ENCODE data around the gene COL26A1. TPM values are rescaled to one million over a fixed set of nuclear protein-coding genes. Genes with fewer than 3 reads are reported as not detected.

Gene COL26A1
- total RNA-seq, 1 experiment from 2014 or later = 0.20 TPM

DNA sequence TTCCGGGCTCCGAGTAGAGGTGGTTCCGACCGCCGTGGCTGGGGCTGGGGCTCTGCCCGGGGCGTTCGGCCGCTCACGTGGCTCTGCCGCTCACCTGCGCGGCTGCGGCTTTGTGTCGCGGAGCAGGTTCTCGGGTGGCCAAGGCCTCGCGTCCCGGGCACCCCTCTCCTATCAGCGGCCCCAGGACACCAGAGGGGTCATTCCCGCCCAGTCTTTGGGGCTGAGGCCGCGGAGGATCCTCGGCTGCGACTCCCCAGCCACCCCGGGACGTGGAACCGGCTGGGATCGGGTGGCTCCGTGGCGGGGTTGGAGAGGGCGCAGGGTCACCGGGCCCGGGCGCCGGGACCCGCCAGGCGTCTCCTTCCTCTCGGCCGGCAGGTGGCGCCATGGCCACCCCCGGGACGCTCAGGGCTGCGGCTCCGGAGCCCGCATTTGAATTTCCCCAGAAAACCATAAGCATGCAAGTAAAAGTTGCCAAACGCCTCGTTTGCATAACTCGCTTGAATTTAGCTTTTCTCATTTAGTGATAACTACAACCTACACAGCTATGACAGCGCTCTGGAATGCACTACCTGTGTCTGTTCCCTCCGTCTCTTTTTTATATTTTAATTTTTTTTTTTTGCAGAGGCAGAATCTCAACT, 1.2 kb downstream of the COL26A1 start:
- peak; percentile 39 to 73 for DNase-seq
- no peaks in the 10 kb centered on the region for H3K36me3 ChIP-seq (ENCODE audit: low read depth)
- no peaks in the 10 kb centered on the region for H3K9me2 ChIP-seq (ENCODE audit: insufficient read depth)
- TF ChIP-seq EZH2 (IDR thresholded peaks at IDR 0.05; ENCODE audit: low read depth) = no peak
- TF ChIP-seq, protein P1, sequence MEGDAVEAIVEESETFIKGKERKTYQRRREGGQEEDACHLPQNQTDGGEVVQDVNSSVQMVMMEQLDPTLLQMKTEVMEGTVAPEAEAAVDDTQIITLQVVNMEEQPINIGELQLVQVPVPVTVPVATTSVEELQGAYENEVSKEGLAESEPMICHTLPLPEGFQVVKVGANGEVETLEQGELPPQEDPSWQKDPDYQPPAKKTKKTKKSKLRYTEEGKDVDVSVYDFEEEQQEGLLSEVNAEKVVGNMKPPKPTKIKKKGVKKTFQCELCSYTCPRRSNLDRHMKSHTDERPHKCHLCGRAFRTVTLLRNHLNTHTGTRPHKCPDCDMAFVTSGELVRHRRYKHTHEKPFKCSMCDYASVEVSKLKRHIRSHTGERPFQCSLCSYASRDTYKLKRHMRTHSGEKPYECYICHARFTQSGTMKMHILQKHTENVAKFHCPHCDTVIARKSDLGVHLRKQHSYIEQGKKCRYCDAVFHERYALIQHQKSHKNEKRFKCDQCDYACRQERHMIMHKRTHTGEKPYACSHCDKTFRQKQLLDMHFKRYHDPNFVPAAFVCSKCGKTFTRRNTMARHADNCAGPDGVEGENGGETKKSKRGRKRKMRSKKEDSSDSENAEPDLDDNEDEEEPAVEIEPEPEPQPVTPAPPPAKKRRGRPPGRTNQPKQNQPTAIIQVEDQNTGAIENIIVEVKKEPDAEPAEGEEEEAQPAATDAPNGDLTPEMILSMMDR (conservative IDR thresholded peaks at IDR 0.05) = peak; percentile 86
- no peak overlapping the region for H3K27ac ChIP-seq
- CTCF ChIA-PET = interaction anchor here (0.5 to 0.7 kb wide), 3 partner anchors 23 to 51 kb away, joined by 3 to 6 read pairs (median 4); no protein-coding TSS in a partner anchor
- peak overlapping the region; percentile 34; the same call in 1 of the 2 replicates for H3K4me3 ChIP-seq
- H3K4me2 ChIP-seq = peak overlapping the region; percentile 64
- H3K79me2 ChIP-seq (ENCODE audit: low read depth) = no peaks in the 10 kb centered on the region
- H4K20me1 ChIP-seq (ENCODE audit: insufficient read depth) = no peaks in the 10 kb centered on the region
- no peaks in the 10 kb centered on the region; the same call in 1 of the 2 replicates for H3F3A ChIP-seq (ENCODE audit: insufficient read depth, low read depth)
- H3K9me3 ChIP-seq (ENCODE audit: insufficient read depth, low read depth) = no peaks in the 10 kb centered on the region
- no TSS peak for BruUV-seq (replicated peaks)
- intact Hi-C loops (cut with micrococcal nuclease; ENCODE audit: unreplicated experiment) = loop anchor here (1.0 to 5.0 kb wide), 4 partner anchors 48 to 908 kb away; no protein-coding TSS in a partner anchor
- peak overlapping the region; percentile 71; the same call in 1 of the 2 replicates for H2AFZ ChIP-seq
- no peaks in the 10 kb centered on the region for H3K4me1 ChIP-seq (replicated peaks; ENCODE audit: insufficient read depth)
- POLR2A ChIA-PET (ENCODE audit: unreplicated experiment) = no interaction called here
- 0 out of 2 replicates have a peak, but pooled peaks cover 7% of the 10 kb centered on the region for H3K27me3 ChIP-seq (ENCODE audit: insufficient read depth, low read depth)

DNA sequence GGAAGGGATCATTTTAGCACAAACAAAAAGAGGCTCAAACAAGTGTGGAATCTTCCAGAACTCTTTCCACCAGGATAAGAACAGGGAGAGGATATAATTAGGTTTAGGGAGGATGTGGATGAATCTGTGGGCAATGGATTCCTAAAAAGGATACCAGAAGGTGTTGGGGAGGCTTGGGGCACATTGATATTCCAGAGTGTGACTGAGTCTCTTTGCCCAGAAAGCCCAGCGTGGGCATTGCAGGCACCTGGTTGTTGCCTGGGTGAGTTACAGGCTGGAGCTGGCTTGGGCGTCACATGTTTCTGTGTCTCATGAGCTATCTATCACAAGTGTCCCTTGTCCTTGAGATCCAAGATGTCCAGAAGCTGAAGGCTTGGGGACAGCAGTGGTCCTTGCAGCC, 3.3 kb downstream of the COL26A1 start:
- H3K9me2 ChIP-seq (ENCODE audit: insufficient read depth) = no peaks in the 10 kb centered on the region
- H3K4me3 ChIP-seq = no peak overlapping the region
- no peaks in the 10 kb centered on the region for H3K36me3 ChIP-seq (ENCODE audit: low read depth)
- ChIA-PET POLR2A (ENCODE audit: unreplicated experiment) (no interaction called here), CTCF (interaction anchor here (0.5 to 0.6 kb wide), 2 partner anchors 45 to 72 kb away, joined by 3 to 4 read pairs; partner anchors contain the start of gene IFT22)
- TF ChIP-seq, protein P1 (conservative IDR thresholded peaks at IDR 0.05) = no peak
- BruUV-seq (replicated peaks) = no TSS peak
- H3K27ac ChIP-seq = no peak overlapping the region
- no peaks in the 10 kb centered on the region for H4K20me1 ChIP-seq (ENCODE audit: insufficient read depth)
- H3K9me3 ChIP-seq (ENCODE audit: insufficient read depth, low read depth) = no peaks in the 10 kb centered on the region
- no peaks in the 10 kb centered on the region; the same call in 1 of the 2 replicates for H3F3A ChIP-seq (ENCODE audit: insufficient read depth, low read depth)
- no peak overlapping the region for H3K4me2 ChIP-seq
- H3K79me2 ChIP-seq (ENCODE audit: low read depth) = no peaks in the 10 kb centered on the region
- no peak for DNase-seq
- no peak overlapping the region for H2AFZ ChIP-seq
- no peaks in the 10 kb centered on the region for H3K4me1 ChIP-seq (replicated peaks; ENCODE audit: insufficient read depth)
- intact Hi-C loops (cut with micrococcal nuclease; ENCODE audit: unreplicated experiment) = no loop called here
- peaks cover 18% of the 10 kb centered on the region; the same call in 1 of the 2 replicates for H3K27me3 ChIP-seq (ENCODE audit: insufficient read depth, low read depth)

DNA sequence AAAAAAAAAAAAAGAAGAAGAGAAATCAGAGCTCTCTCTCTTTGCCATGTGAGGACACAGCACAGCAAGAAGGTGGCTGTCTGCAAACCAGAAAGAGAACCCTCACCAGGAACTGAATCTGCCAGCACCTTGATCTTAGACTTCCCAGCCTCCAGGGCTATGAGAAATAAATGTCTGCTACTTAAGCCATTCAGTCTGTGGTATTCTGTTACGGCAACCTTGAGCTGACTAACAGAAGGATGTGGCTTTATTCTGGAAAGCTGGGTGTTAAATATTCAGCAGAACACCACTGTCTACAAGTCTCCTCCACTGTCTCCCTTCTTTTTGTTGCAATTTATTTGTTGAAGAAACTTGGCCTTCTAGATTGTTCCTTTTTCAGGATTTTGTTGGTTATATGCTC, 5.0 kb downstream of the COL26A1 start:
- ChIA-PET CTCF (interaction anchor here (0.7 kb wide), 1 partner anchor 62 kb away, joined by 9 read pairs; no protein-coding TSS in a partner anchor), POLR2A (ENCODE audit: unreplicated experiment) (no interaction called here)
- H3K4me2 ChIP-seq = no peak overlapping the region
- no peaks in the 10 kb centered on the region for H4K20me1 ChIP-seq (ENCODE audit: insufficient read depth)
- H3K36me3 ChIP-seq (ENCODE audit: low read depth) = no peaks in the 10 kb centered on the region
- no peaks in the 10 kb centered on the region for H3K4me1 ChIP-seq (replicated peaks; ENCODE audit: insufficient read depth)
- no TSS peak for BruUV-seq (replicated peaks)
- no peaks in the 10 kb centered on the region for H3K9me2 ChIP-seq (ENCODE audit: insufficient read depth)
- H3K79me2 ChIP-seq (ENCODE audit: low read depth) = no peaks in the 10 kb centered on the region
- H3K9me3 ChIP-seq (ENCODE audit: insufficient read depth, low read depth) = no peaks in the 10 kb centered on the region
- no peak overlapping the region for H3K27ac ChIP-seq
- no peak overlapping the region for H3K4me3 ChIP-seq
- peaks cover 19% of the 10 kb centered on the region; the same call in 1 of the 2 replicates for H3K27me3 ChIP-seq (ENCODE audit: insufficient read depth, low read depth)
- TF ChIP-seq EZH2 (IDR thresholded peaks at IDR 0.05; ENCODE audit: low read depth) = no peak
- intact Hi-C loops (cut with micrococcal nuclease; ENCODE audit: unreplicated experiment) = no loop called here
- no peak overlapping the region for H2AFZ ChIP-seq
- no peak for DNase-seq
- H3F3A ChIP-seq (ENCODE audit: insufficient read depth, low read depth) = no peaks in the 10 kb centered on the region

All from PC-9 (cell line).